ENCODE results near the gene KDM5B. TPM values are rescaled to one million over a fixed set of nuclear protein-coding genes. Genes with fewer than 3 reads are reported as not detected.
"Not testable (repeated sequence)": the region's sequence is repeated elsewhere in the genome, so short reads cannot be mapped to it uniquely, and the experiment has no call there.

KDM5B gene
- total RNA-seq, 4 donors from 2014 or later: 21.8 to 180 (median 47.1) TPM

DNA sequence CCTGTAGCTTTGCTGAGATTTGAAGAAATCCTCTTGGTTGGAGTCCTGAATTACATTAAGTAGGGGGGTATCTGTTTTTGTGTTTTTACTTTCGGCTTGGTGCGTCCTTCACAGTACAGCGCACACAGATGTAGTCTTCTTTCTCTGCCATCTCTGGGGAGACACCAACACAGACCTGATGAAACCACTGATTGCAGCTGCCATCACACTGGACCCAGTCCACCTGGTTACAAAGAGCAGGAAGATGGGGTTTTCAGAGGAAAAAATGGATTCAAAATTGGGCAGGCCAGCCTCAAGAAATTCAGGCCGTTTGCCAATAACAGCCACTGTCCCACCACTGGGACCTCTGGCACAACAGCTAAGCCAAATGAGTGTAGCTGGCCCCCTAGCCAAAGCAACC lies 79.3 kb downstream of the KDM5B start:
- intact Hi-C loops (cut with DNase I; ENCODE audit: low total_unique reads): no loop called here
- DNase-seq: no peak
- Histone ChIP-seq H3K9me3 (no peaks in the 10 kb centered on the region), H3K36me3 (no peaks in the 10 kb centered on the region), H3K4me1 (no peaks in the 10 kb centered on the region), H3K27ac (no peak overlapping the region), H3K4me3 (no peak overlapping the region), H3K27me3 (no peaks in the 10 kb centered on the region)
- no peak for TF ChIP-seq POLR2A (IDR thresholded peaks at IDR 0.05)
- TF ChIP-seq, protein P1, sequence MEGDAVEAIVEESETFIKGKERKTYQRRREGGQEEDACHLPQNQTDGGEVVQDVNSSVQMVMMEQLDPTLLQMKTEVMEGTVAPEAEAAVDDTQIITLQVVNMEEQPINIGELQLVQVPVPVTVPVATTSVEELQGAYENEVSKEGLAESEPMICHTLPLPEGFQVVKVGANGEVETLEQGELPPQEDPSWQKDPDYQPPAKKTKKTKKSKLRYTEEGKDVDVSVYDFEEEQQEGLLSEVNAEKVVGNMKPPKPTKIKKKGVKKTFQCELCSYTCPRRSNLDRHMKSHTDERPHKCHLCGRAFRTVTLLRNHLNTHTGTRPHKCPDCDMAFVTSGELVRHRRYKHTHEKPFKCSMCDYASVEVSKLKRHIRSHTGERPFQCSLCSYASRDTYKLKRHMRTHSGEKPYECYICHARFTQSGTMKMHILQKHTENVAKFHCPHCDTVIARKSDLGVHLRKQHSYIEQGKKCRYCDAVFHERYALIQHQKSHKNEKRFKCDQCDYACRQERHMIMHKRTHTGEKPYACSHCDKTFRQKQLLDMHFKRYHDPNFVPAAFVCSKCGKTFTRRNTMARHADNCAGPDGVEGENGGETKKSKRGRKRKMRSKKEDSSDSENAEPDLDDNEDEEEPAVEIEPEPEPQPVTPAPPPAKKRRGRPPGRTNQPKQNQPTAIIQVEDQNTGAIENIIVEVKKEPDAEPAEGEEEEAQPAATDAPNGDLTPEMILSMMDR (IDR thresholded peaks at IDR 0.05): no peak

DNA sequence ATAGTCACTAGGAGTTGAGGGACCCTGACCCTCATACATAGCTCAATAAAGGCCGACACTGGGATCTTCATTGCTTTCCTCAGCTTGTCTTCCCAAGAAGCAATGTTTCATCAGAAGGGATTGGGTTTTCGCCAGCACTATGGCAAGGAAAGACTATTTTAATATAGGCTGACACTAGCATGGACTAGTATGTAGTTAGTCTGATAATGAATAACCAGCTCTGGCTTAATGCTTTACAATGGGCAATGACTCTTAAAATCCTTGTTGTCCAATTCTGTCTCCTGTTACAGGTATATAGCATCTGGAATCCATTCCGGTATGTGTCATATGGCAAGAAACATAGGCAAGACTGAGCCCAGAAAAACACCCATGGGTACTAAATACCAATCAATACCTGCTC lies 82.7 kb downstream of the KDM5B start:
- intact Hi-C loops (cut with DNase I; ENCODE audit: low total_unique reads): no loop called here

DNA sequence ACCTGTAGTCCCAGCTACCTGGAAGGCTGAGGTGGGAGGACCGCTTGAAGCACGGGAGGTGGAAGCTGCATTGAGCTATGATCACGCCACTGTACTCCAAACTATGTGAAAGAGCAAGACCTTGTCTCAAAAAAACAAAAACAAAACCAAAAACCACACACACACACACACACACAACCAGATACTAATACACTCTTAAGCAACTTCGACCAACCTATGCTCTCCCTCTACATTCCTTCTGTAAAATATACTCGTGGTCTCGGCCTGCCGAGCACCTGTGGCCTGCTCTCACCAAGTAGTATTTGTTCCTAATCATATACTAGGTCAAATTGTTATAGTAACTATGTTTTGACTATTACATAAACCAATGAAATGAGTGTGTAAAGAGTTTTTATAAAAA lies 84.5 kb downstream of the KDM5B start:
- no peaks in the 10 kb centered on the region for H3K9me3 ChIP-seq
- H3K4me3 ChIP-seq: no peak overlapping the region
- no peak for TF ChIP-seq POLR2A (IDR thresholded peaks at IDR 0.05)
- TF ChIP-seq, protein P1 (IDR thresholded peaks at IDR 0.05): no peak
- H3K4me1 ChIP-seq: no peaks in the 10 kb centered on the region
- H3K27ac ChIP-seq: no peak overlapping the region
- no peak for DNase-seq
- H3K27me3 ChIP-seq: no peaks in the 10 kb centered on the region
- intact Hi-C loops (cut with DNase I; ENCODE audit: low total_unique reads): no loop called here
- no peaks in the 10 kb centered on the region for H3K36me3 ChIP-seq

More for the DNA sequence above, 82.7 kb downstream of the KDM5B start:
- Histone ChIP-seq H3K4me3 (no peak overlapping the region), H3K4me1 (no peaks in the 10 kb centered on the region), H3K9me3 (no peaks in the 10 kb centered on the region), H3K36me3 (no peaks in the 10 kb centered on the region), H3K27ac (no peak overlapping the region), H3K27me3 (no peaks in the 10 kb centered on the region)
- no peak for DNase-seq
- no peak for TF ChIP-seq POLR2A (IDR thresholded peaks at IDR 0.05)
- TF ChIP-seq, protein P1 (IDR thresholded peaks at IDR 0.05): no peak

DNA sequence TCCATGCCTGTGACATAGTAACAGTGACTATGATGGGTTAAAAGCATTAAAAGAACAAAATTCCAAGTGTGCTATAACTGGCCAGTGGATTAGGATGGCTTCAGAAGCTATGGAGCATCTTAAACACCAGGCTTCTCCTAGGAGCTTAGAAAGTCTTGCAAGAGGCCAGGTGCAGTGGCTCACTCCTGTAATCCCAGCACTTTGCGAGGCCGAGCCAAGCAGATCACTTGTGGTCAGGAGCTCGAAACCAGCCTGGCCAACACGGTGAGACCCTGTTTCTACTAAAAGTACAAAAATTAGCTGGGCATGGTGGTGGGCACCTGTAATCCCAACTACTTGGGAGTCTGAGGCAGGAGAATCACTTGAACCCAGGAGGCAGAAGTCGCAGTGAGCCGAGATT lies 85.2 kb downstream of the KDM5B start:
- DNase-seq; H3K4me1 ChIP-seq; H3K36me3 ChIP-seq; H3K4me3 ChIP-seq; H3K9me3 ChIP-seq; intact Hi-C loops (cut with DNase I; ENCODE audit: low total_unique reads); H3K27me3 ChIP-seq; H3K27ac ChIP-seq: not testable (repeated sequence)

DNA sequence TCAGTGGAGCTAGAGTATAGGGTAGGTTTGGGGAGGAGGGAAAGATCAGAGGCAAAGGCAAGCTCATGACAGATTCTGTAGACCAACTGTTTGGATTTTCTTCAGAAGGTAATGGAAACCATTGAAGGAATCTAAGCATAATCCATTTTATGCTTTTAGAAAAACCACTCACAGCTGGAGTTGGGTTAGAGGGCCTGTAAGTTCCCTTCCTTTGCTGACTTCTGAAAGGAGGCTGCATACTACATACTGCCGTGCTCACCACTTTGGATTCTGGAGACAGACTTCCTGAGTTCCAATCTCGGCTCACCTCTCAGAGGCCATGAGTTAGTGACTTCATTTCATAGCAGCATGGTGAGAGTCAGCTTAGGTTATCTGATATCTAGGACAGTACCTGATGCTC lies 91.6 kb downstream of the KDM5B start:
- Histone ChIP-seq H3K4me1 (no peaks in the 10 kb centered on the region), H3K27ac (no peak overlapping the region), H3K9me3 (no peaks in the 10 kb centered on the region), H3K27me3 (no peaks in the 10 kb centered on the region), H3K4me3 (no peak overlapping the region), H3K36me3 (no peaks in the 10 kb centered on the region)
- intact Hi-C loops (cut with DNase I; ENCODE audit: low total_unique reads): loop anchor here (5.0 kb wide), 1 partner anchor 529 kb away; no protein-coding TSS in a partner anchor
- DNase-seq: no peak
- TF ChIP-seq POLR2A (IDR thresholded peaks at IDR 0.05): no peak

DNA sequence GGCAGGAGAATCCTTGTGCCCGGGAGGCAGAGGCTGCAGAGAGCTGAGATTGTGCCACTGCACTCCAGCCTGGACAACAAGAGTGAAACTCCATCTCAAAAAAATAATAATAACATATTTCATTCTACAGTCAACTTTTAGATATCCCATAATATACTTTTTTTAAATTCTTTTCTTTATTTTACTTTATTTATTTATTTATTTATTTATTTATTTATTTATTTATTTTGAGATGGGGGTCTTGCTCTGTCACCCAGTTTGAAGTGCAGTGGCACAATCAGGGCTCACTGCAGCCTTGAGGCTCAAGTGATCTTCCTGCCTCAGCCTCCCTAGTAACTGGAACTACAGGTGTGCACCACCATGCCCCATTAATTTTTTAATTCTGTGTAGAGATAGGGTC lies 94.0 kb downstream of the KDM5B start:
- H3K9me3 ChIP-seq: not testable (repeated sequence)

DNA sequence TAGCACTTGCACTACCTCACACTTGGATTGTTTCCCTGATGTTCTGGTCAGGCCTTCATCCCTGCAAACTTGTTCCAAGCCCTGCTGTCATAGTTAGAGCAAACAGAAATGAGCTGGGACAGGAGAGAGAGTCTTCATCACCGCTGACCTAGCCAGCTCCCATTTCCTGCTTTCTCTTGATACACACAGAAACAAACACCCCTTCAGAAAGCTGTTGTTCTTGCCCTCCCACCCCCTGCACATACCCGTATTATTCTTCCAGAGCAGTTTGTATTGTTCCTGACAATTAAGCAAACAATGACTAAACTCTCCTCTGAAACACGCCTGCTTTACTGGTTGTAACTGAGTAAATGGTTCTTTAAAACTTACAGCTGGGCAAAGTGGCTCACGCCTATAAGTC lies 95.1 kb downstream of the KDM5B start:
- Histone ChIP-seq H3K27ac (no peak overlapping the region), H3K4me1 (peaks cover 4 to 12% of the 10 kb centered on the region in 2 donors), H3K36me3 (no peaks in the 10 kb centered on the region), H3K27me3 (peaks cover 7 to 9% of the 10 kb centered on the region in 2 donors), H3K4me3 (no peak overlapping the region), H3K9me3 (no peaks in the 10 kb centered on the region)
- no peak for TF ChIP-seq POLR2A (IDR thresholded peaks at IDR 0.05)
- TF ChIP-seq, protein P1 (IDR thresholded peaks at IDR 0.05): no peak
- no peak for DNase-seq
- intact Hi-C loops (cut with DNase I; ENCODE audit: low total_unique reads): no loop called here

More for the DNA sequence above, 94.0 kb downstream of the KDM5B start:
- H3K27me3 ChIP-seq; H3K4me3 ChIP-seq; H3K27ac ChIP-seq; intact Hi-C loops (cut with DNase I; ENCODE audit: low total_unique reads); DNase-seq; H3K36me3 ChIP-seq: not testable (repeated sequence)
- peaks cover 4 to 12% of the 10 kb centered on the region in 2 donors for H3K4me1 ChIP-seq

Measured in uterus (tissue), 4 donors.